ENCODE data around the gene GAL. TPM values are rescaled to one million over a fixed set of nuclear protein-coding genes. Genes with fewer than 3 reads are reported as not detected.

The GAL gene
- total and polyA plus RNA-seq, 9 donors, result 0.38 to 1.4 (median 0.53) TPM

- no peak for DNase-seq
- WGBS (ENCODE audit: insufficient coverage), result 80% methylated on average over 1 of the region's 16 CpGs
- no peaks in the 10 kb centered on the region for H3K36me3 ChIP-seq (ENCODE audit: control insufficient read depth, insufficient read depth, low read length)
- H3K9me3 ChIP-seq (replicated peaks; ENCODE audit: control insufficient read depth, low read depth, low read length), result no peaks in the 10 kb centered on the region
- peaks cover 11% of the 10 kb centered on the region for H3K27me3 ChIP-seq (ENCODE audit: control insufficient read depth, insufficient read depth, low read length)
- H3K4me3 ChIP-seq (ENCODE audit: low read length), result no peak overlapping the region
- no peak overlapping the region for H3K27ac ChIP-seq (ENCODE audit: low read length)
- no peaks in the 10 kb centered on the region for H3K4me1 ChIP-seq (ENCODE audit: control insufficient read depth, insufficient read depth, low read length)
Measured at GRCh38 chr11:68665436-68665835, 18.9 kb upstream of the GAL start.

- H3K9me3 ChIP-seq (replicated peaks; ENCODE audit: control insufficient read depth, low read depth, low read length), result no peaks in the 10 kb centered on the region
- no peak overlapping the region for H3K27ac ChIP-seq (ENCODE audit: low read length)
- no peaks in the 10 kb centered on the region for H3K36me3 ChIP-seq (ENCODE audit: control insufficient read depth, insufficient read depth, low read length)
- WGBS (ENCODE audit: insufficient coverage), result 59% methylated on average over 3 of the region's 15 CpGs
- H3K4me1 ChIP-seq (ENCODE audit: control insufficient read depth, insufficient read depth, low read length), result no peaks in the 10 kb centered on the region
- H3K4me3 ChIP-seq (ENCODE audit: low read length), result no peak overlapping the region
- no peak for DNase-seq
- peaks cover 8% of the 10 kb centered on the region for H3K27me3 ChIP-seq (ENCODE audit: control insufficient read depth, insufficient read depth, low read length)
Measured at GRCh38 chr11:68666849-68667248, 17.5 kb upstream of the GAL start.

GRCh38 chr11:68667511-68668500 lies 16.5 kb upstream of the GAL start:
- Histone ChIP-seq H3K36me3 (ENCODE audit: control insufficient read depth, insufficient read depth, low read length) (no peaks in the 10 kb centered on the region), H3K4me3 (ENCODE audit: low read length) (no peak overlapping the region), H3K9me3 (replicated peaks; ENCODE audit: control insufficient read depth, low read depth, low read length) (no peaks in the 10 kb centered on the region), H3K27ac (ENCODE audit: low read length) (no peak overlapping the region), H3K27me3 (ENCODE audit: control insufficient read depth, insufficient read depth, low read length) (peaks cover 6% of the 10 kb centered on the region), H3K4me1 (ENCODE audit: control insufficient read depth, insufficient read depth, low read length) (no peaks in the 10 kb centered on the region)
- DNase-seq, result no peak
- 41% methylated on average over 19 of the region's 21 CpGs for WGBS (ENCODE audit: insufficient coverage)

- Histone ChIP-seq H3K27ac (ENCODE audit: low read length) (no peak overlapping the region), H3K4me1 (ENCODE audit: control insufficient read depth, insufficient read depth, low read length) (no peaks in the 10 kb centered on the region), H3K36me3 (ENCODE audit: control insufficient read depth, insufficient read depth, low read length) (no peaks in the 10 kb centered on the region), H3K9me3 (replicated peaks; ENCODE audit: control insufficient read depth, low read depth, low read length) (peaks cover 7% of the 10 kb centered on the region), H3K4me3 (ENCODE audit: low read length) (no peak overlapping the region), H3K27me3 (ENCODE audit: control insufficient read depth, insufficient read depth, low read length) (peaks cover 6% of the 10 kb centered on the region)
- WGBS (ENCODE audit: insufficient coverage), result 74% methylated on average over 25 of the region's 27 CpGs
- no peak for DNase-seq
Measured at GRCh38 chr11:68669301-68670090, 14.8 kb upstream of the GAL start.

- H3K4me3 ChIP-seq (ENCODE audit: low read length), result no peak overlapping the region
- no peaks in the 10 kb centered on the region for H3K36me3 ChIP-seq (ENCODE audit: control insufficient read depth, insufficient read depth, low read length)
- peaks cover 4% of the 10 kb centered on the region for H3K27me3 ChIP-seq (ENCODE audit: control insufficient read depth, insufficient read depth, low read length)
- H3K9me3 ChIP-seq (replicated peaks; ENCODE audit: control insufficient read depth, low read depth, low read length), result peaks cover 7% of the 10 kb centered on the region
- no peak overlapping the region for H3K27ac ChIP-seq (ENCODE audit: low read length)
- no peaks in the 10 kb centered on the region for H3K4me1 ChIP-seq (ENCODE audit: control insufficient read depth, insufficient read depth, low read length)
- 82% methylated on average over 30 of the region's 33 CpGs for WGBS (ENCODE audit: insufficient coverage)
- no peak for DNase-seq
Measured at GRCh38 chr11:68670208-68670992, 13.9 kb upstream of the GAL start.

- DNase-seq, result no peak
- H3K27ac ChIP-seq (ENCODE audit: low read length), result no peak overlapping the region
- 94% methylated on average over 3 of the region's 6 CpGs for WGBS (ENCODE audit: insufficient coverage)
Measured at GRCh38 chr11:68673306-68673945, 10.9 kb upstream of the GAL start.

GRCh38 chr11:68673991-68674390 lies 10.4 kb upstream of the GAL start:
- DNase-seq, result no peak
- Histone ChIP-seq H3K36me3 (ENCODE audit: control insufficient read depth, insufficient read depth, low read length) (no peaks in the 10 kb centered on the region), H3K4me1 (ENCODE audit: control insufficient read depth, insufficient read depth, low read length) (peaks cover 7% of the 10 kb centered on the region), H3K27me3 (ENCODE audit: control insufficient read depth, insufficient read depth, low read length) (peaks cover 2% of the 10 kb centered on the region), H3K4me3 (ENCODE audit: low read length) (no peak overlapping the region), H3K9me3 (replicated peaks; ENCODE audit: control insufficient read depth, low read depth, low read length) (peaks cover 7% of the 10 kb centered on the region), H3K27ac (ENCODE audit: low read length) (no peak overlapping the region)
- WGBS (ENCODE audit: insufficient coverage), result 82% methylated on average over 10 of the region's 11 CpGs

More at GRCh38 chr11:68673306-68673945, 10.9 kb upstream of the GAL start:
- Histone ChIP-seq H3K27me3 (ENCODE audit: control insufficient read depth, insufficient read depth, low read length) (peaks cover 2% of the 10 kb centered on the region), H3K4me1 (ENCODE audit: control insufficient read depth, insufficient read depth, low read length) (peaks cover 7% of the 10 kb centered on the region), H3K9me3 (replicated peaks; ENCODE audit: control insufficient read depth, low read depth, low read length) (peaks cover 7% of the 10 kb centered on the region), H3K4me3 (ENCODE audit: low read length) (no peak overlapping the region), H3K36me3 (ENCODE audit: control insufficient read depth, insufficient read depth, low read length) (no peaks in the 10 kb centered on the region)

GRCh38 chr11:68674461-68674860 lies 9.9 kb upstream of the GAL start:
- Histone ChIP-seq H3K9me3 (replicated peaks; ENCODE audit: control insufficient read depth, low read depth, low read length) (peaks cover 7% of the 10 kb centered on the region), H3K4me1 (ENCODE audit: control insufficient read depth, insufficient read depth, low read length) (peaks cover 7% of the 10 kb centered on the region), H3K27ac (ENCODE audit: low read length) (no peak overlapping the region), H3K27me3 (ENCODE audit: control insufficient read depth, insufficient read depth, low read length) (peaks cover 2% of the 10 kb centered on the region), H3K36me3 (ENCODE audit: control insufficient read depth, insufficient read depth, low read length) (no peaks in the 10 kb centered on the region), H3K4me3 (ENCODE audit: low read length) (no peak overlapping the region)
- no peak for DNase-seq
- 92% methylated on average over 8 of the region's 16 CpGs for WGBS (ENCODE audit: insufficient coverage)

- 0% methylated on average over 3 of the region's 6 CpGs for WGBS (ENCODE audit: insufficient coverage)
- peaks cover 7% of the 10 kb centered on the region for H3K9me3 ChIP-seq (replicated peaks; ENCODE audit: control insufficient read depth, low read depth, low read length)
- H3K4me1 ChIP-seq (ENCODE audit: control insufficient read depth, insufficient read depth, low read length), result peaks cover 7% of the 10 kb centered on the region
- H3K36me3 ChIP-seq (ENCODE audit: control insufficient read depth, insufficient read depth, low read length), result no peaks in the 10 kb centered on the region
- H3K27ac ChIP-seq (ENCODE audit: low read length), result no peak overlapping the region
- H3K4me3 ChIP-seq (ENCODE audit: low read length), result no peak overlapping the region
- peak; percentile 62 for DNase-seq
- peaks cover 5% of the 10 kb centered on the region for H3K27me3 ChIP-seq (ENCODE audit: control insufficient read depth, insufficient read depth, low read length)
Measured at GRCh38 chr11:68677432-68677831, 6.9 kb upstream of the GAL start.
